Omental fat pad (tissue), 4 donors: ENCODE data around the gene APBB2. TPM values are rescaled to one million over a fixed set of nuclear protein-coding genes. Genes with fewer than 3 reads are reported as not detected.
A peak's percentile ranks its signal among the peaks of the same experiment; 100 is the strongest.

Experiments used
- ATAC-seq: fragments of 150-250 bp; one replicate; pipeline ENCODE4 v1.9.1; 2016; ENCODE audit warnings: mild to moderate bottlenecking, moderate library complexity; ENCODE audit not compliant: low FRiP score
- DNase-seq: peaks from one replicate; pipeline ENCODE4 v3.0.0-alpha.2; 2019; ENCODE audit warnings: low spot score
- CTCF ChIP-seq, 3 donors: fragments of 450-650 bp; IDR thresholded peaks; one replicate each; pipeline ENCODE4 v1.5.1; 2016 to 2017; ENCODE audit warnings: antibody characterized with exemption in 3 of 3, mild to moderate bottlenecking in 3 of 3, moderate library complexity in 2 of 3
- total RNA-seq, 4 donors: library from RNA; depleted of rRNA; stranded (reverse); fragments of >200 nt; gene quantifications; one replicate each; pipeline ENCODE4 v1.1.0, GENCODE V29; 2016

Gene APBB2
- total RNA-seq, 4 donors from 2014 or later: 76.6 to 138 (median 113) TPM

- DNase-seq (no peak), ATAC-seq (peak; percentile 27)
- no peak for TF ChIP-seq CTCF (IDR thresholded peaks at IDR 0.05)
Observed at GRCh38 chr4:41146716-41147506, 67.4 kb downstream of the APBB2 start.

GRCh38 chr4:41146196-41146595 lies 68.1 kb downstream of the APBB2 start:
- TF ChIP-seq CTCF (IDR thresholded peaks at IDR 0.05): no peak
- no peak for ATAC-seq

GRCh38 chr4:41145571-41146078 lies 68.7 kb downstream of the APBB2 start:
- TF ChIP-seq CTCF (IDR thresholded peaks at IDR 0.05): no peak
- DNase-seq (no peak), ATAC-seq (no peak)

More at GRCh38 chr4:41146196-41146595, 68.1 kb downstream of the APBB2 start:
- no peak for DNase-seq

GRCh38 chr4:41144812-41145211 lies 69.5 kb downstream of the APBB2 start:
- DNase-seq (no peak), ATAC-seq (no peak)
- TF ChIP-seq CTCF (IDR thresholded peaks at IDR 0.05): no peak

- TF ChIP-seq CTCF (IDR thresholded peaks at IDR 0.05): no peak
- ATAC-seq: no peak
Observed at GRCh38 chr4:41144040-41144379, 70.3 kb downstream of the APBB2 start.

GRCh38 chr4:41143311-41144039 lies 70.9 kb downstream of the APBB2 start:
- peak; percentile 77 for ATAC-seq
- TF ChIP-seq CTCF (IDR thresholded peaks at IDR 0.05): no peak
- no peak for DNase-seq

More at GRCh38 chr4:41144040-41144379, 70.3 kb downstream of the APBB2 start:
- no peak for DNase-seq
